T-helper 9 cell (primary cell): ENCODE measurements around the gene WLS.

ENCODE experiments used
- DNase-seq: peaks from one replicate; pipeline ENCODE4 v3.0.0-alpha.2; 2020

Gene WLS

GRCh38 chr1:68078647-68079046, 153.7 kb downstream of the WLS start:
- no peak for DNase-seq
